Measurements from ENCODE around the gene YIF1B.
"Not testable (repeated sequence)": the region's sequence is repeated elsewhere in the genome, so short reads cannot be mapped to it uniquely, and the experiment has no call there.

Gene YIF1B

GRCh38 chr19:38274739-38275138 is 41.0 kb downstream of the YIF1B start:
- DNase-seq (ENCODE audit: low spot score), result no peak

- DNase-seq (ENCODE audit: low spot score), result no peak
Observed at GRCh38 chr19:38273499-38273898, 42.2 kb downstream of the YIF1B start.

DNA sequence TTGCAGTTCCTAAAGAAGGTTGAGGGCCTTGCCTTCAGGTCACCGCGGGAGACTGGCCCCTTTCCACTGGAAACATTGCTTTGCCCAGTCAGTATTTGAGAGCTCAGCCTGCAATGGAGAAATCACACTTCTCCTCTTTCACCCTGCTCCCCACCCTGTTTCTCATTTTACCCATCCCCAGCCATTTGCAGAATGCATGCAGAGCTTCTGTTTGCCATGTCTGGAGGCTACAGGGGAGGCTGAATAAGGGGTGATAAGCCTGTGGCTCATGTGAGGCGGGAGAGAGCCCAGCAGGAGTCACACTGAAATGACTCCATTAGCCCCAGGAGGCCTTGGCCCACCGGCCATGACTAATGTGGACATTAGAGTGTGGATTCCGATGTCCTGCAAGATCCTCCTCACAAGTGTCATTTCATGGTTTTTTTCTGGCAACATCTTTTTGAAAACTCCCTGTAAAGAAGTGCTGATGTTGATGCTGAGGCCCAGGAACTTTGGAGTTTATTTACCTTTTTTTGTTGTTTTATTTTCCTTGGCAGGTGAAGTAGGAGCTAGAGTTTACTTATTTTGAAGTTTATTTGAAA is 45.1 kb downstream of the YIF1B start:
- DNase-seq (ENCODE audit: low spot score), result no peak

DNA sequence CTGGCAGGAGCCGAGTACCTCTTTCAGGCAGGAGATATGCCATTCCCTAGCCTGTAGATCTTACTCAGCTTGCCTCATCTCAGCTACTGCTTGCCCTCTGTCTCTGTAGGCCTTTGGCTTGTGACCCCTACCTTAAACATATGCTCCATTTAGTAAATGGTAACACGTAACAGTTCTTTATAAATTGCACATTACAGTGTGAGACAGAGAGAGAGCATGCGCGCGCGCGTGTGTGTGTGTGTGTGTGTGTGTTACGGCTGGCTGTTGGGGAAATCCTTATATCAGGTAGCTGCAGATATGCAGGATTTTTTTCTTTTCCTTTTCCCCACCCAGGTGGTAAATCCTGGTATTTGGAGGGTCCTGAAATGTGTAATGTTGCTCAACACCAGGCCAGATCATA is 47.2 kb downstream of the YIF1B start:
- DNase-seq (ENCODE audit: low spot score), result no peak

GRCh38 chr19:38267761-38268483 is 47.8 kb downstream of the YIF1B start:
- no peak for DNase-seq (ENCODE audit: low spot score)

- DNase-seq (ENCODE audit: low spot score), result no peak
Observed at GRCh38 chr19:38266981-38267597, 48.7 kb downstream of the YIF1B start.

DNA sequence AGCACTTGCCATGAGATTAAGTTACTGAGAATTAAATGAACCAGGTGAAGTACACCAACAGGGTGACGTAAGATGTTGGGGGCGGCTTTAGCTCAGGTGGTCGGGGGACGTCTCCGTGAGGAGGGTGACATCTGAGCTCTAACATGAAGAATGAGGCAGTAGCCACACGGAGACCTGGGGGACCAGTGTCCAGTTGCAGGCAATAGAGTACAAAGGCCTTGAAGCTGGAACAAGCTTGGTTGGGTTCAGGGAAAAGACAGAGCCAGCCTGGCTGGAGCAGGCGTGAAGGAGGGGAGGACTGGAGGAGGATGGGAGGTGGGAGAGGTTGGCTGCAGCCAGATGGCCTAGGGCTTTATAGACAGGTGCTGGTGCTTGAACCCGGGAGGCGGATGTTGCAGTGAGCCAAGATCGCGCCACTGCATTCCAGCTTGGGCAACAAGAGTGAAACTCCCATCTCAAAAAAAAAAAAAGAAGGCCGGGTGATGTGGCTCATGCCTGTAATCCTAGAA is 49.8 kb downstream of the YIF1B start:
- DNase-seq (ENCODE audit: low spot score), result no peak

DNA sequence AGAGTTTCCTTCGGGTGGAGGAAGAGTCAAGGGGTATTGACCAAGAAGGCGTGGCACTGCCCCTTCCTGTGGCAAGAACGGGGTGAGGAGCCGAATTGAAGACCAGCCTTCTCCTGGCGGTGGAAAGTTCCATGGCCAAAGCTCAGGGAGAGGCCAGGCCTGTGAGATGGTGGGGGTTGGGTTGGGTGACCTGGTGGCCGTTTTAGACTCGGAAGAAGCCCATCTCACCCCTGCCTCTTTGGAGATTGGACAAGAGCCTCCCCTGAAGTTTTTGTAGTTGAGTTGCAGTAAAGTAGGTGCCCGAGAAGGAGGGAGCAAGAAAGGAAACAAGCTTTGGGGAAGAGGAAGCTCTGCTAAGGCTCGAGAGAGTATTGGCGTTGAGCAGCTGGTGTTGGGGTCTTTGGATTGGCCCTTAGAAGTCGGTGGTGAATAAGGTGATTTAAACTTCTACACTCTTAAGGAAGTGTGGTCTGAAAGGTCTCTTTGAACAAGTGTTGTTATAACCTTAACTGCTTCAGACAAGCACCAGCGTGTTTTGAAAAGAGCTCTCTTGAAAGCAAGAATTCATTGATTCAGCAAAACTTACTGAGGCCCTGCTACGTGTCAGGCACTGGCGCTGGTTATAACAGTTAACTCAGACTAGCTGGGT is 50.4 kb downstream of the YIF1B start:
- DNase-seq (ENCODE audit: low spot score), result peak; percentile 47

DNA sequence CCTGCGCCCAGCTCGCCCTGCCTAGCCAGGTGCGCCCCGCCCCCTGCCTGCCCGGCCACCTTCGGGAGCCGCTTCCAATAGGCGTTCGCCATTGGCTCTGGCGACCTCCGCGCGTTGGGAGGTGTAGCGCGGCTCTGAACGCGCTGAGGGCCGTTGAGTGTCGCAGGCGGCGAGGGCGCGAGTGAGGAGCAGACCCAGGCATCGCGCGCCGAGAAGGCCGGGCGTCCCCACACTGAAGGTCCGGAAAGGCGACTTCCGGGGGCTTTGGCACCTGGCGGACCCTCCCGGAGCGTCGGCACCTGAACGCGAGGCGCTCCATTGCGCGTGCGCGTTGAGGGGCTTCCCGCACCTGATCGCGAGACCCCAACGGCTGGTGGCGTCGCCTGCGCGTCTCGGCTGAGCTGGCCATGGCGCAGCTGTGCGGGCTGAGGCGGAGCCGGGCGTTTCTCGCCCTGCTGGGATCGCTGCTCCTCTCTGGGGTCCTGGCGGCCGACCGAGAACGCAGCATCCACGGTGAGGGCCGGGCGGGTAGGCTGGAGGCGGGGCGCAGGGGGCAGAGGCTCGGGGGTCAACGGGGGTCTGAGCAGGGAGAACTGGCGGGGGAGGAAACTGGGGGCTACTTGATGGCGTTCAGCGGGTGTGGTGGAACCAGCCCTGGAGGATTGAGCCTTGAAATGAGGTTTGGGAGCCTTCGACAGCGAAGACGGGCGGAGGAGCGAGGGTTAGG is 51.1 kb downstream of the YIF1B start, which contains the start of gene SPINT2:
TSS of gene SPINT2 (plus strand) at position 88 of the 727 bp plus-strand sequence. CDS start at position 408, 320 bp downstream.
- peak; percentile 83 for DNase-seq (ENCODE audit: low spot score)

- peak; percentile 84 for DNase-seq (ENCODE audit: low spot score)
Observed at GRCh38 chr19:38263689-38264485, 51.9 kb downstream of the YIF1B start.

DNA sequence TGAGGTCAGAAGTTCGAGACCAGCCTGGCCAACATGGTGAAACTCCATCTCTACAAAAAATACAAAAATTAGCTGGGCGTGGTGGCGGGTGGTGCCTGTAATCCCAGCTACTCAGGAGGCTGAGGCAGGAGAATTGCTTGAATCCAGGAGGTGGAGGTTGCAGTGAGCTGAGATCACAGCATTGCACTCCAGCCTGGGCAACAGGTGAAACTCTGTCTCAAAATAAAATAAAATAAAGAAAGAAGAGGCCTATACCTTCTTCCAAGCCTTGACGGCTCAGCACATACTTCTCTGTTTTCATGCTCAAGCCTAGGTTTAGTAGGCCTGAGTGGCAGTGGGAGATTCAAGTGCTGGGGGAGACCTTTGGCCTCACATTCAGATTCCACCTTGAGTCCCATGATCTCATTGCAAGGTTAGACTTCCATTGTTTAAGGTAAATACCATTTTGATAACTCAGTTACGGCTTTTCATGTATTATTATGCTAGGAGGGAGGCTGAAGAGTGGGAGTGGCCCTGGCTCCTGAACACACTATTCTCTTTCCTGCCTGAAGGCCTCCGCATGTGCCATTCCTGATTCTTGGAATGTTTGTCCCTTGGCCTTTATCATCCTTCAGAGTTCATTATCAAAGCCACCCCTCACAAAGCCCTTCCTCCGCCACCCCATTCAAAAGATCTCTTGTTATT is 53.0 kb downstream of the YIF1B start:
- DNase-seq (ENCODE audit: low spot score), result no peak

DNA sequence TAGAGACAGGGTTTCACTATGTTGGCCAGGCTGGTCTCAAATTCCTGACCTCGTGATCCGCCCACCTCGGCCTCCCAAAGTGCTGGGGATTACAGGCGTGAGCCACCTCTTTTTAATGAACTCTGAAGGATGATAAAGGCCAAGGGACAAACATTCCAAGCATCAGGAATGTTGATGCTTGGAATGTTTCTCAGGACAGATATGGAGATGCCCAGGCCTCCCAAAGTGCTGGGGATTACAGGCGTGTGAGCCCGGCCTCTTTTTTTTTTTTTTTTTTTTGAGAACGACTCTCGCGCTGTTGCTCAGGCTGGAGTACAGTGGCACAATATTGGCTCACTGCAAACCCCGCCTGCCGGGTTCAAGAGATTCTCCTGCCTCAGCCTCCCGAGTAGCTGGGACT is 53.8 kb downstream of the YIF1B start:
- DNase-seq (ENCODE audit: low spot score), result not testable (repeated sequence)

- no peak for DNase-seq (ENCODE audit: low spot score)
Observed at GRCh38 chr19:38255383-38256014, 60.2 kb downstream of the YIF1B start.

DNA sequence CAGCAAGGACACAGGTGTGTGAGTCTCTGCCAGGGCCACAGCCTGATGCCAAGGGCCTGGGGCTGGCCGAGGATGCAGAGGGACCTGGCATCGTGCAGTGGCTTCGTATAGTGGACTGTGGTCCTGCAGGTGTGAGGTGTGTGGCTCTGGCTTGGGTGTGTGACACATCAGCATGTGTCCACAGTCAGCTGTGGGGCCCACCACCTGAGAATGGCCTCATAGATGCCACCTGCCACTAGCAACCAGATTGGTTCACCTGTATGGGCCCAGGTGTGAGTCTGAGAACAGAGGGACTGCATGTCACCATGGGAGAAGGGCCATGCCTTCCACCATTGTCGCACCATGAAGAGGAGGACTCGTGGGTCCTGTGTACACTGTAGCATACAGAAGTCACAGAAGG is 62.0 kb downstream of the YIF1B start:
- no peak for DNase-seq (ENCODE audit: low spot score)
